HepG2 (cell line): ENCODE data around the gene TRPT1. TPM values are rescaled to one million over a fixed set of nuclear protein-coding genes. Genes with fewer than 3 reads are reported as not detected.

Source experiments
- AHDC1 ChIP-seq: sonication (generic); formaldehyde crosslinking; IDR thresholded peaks from 2 replicates; pipeline ENCODE4 v1.5.1; 2020; ENCODE audit warnings: mild to moderate bottlenecking, missing genetic modification reagents, borderline replicate concordance
- HIVEP1 ChIP-seq: sonication (generic); formaldehyde crosslinking; IDR thresholded peaks from 2 replicates; pipeline ENCODE4 v1.4.0; 2020; ENCODE audit warnings: mild to moderate bottlenecking, missing genetic modification reagents
- THAP9 ChIP-seq: sonication (generic); formaldehyde crosslinking; IDR thresholded peaks from 2 replicates; pipeline ENCODE4; 2020; ENCODE audit warnings: missing genetic modification reagents, mild to moderate bottlenecking, borderline replicate concordance
- TSC22D2 ChIP-seq: sonication (generic); formaldehyde crosslinking; IDR thresholded peaks from 2 replicates; pipeline ENCODE4 v1.5.1; 2020; ENCODE audit warnings: missing genetic modification reagents, mild to moderate bottlenecking, borderline replicate concordance
- ZIK1 ChIP-seq: sonication (generic); formaldehyde crosslinking; IDR thresholded peaks from 2 replicates; pipeline ENCODE4 v1.5.0; 2020; ENCODE audit warnings: mild to moderate bottlenecking, low read depth, missing genetic modification reagents, borderline replicate concordance
- ZNF264 ChIP-seq: sonication (generic); formaldehyde crosslinking; IDR thresholded peaks from 2 replicates; pipeline ENCODE4 v1.4.0; 2020; ENCODE audit warnings: missing genetic modification reagents
- ZNF468 ChIP-seq: sonication (generic); formaldehyde crosslinking; IDR thresholded peaks from 2 replicates; pipeline ENCODE4 v1.8.0; 2022; ENCODE audit warnings: mild to moderate bottlenecking, moderate library complexity, missing genetic modification reagents
- ZNF660 ChIP-seq: sonication (generic); formaldehyde crosslinking; IDR thresholded peaks from 2 replicates; pipeline ENCODE4 v1.5.1; 2020; ENCODE audit warnings: mild to moderate bottlenecking, low read depth, missing genetic modification reagents, borderline replicate concordance
- polyA plus RNA-seq, 8 experiments: library from polyadenylated mRNA; depleted of rRNA in 3 of 8; stranded (reverse) in 7 of 8; unstranded in 1 of 8; fragments of >200 nt; fragmentation: Illumina TruSeq in 4 of 8; extraction: Trizol in 4 of 8; gene quantifications; 2 replicates each; pipeline versions ENCODE4 v1.2.1 to v1.2.3, GENCODE V29; 2011 to 2016; ENCODE audit warnings: low read depth in 4 of 8, missing spikeins in 1 of 8, mixed read lengths in 1 of 8; ENCODE audit not compliant: insufficient read depth in 1 of 8
- total RNA-seq, 5 experiments: library from RNA; depleted of rRNA; stranded (reverse); fragments of >200 nt; fragmentation: Illumina TruSeq; extraction: Trizol; gene quantifications; 2 replicates each; pipeline ENCODE4 v1.2.3, GENCODE V29; 2016; ENCODE audit warnings: low read depth in 1 of 5
- TF ChIP-seq, protein P1 (sequence below): sonication (generic); formaldehyde crosslinking; IDR thresholded peaks from 2 replicates; pipeline ENCODE4 v1.4.0; 2020; ENCODE audit warnings: missing genetic modification reagents
- TF ChIP-seq, protein P2 (sequence below): sonication (generic); formaldehyde crosslinking; conservative IDR thresholded peaks from 2 replicates; pipeline ENCODE4 v1.8.1; 2023; ENCODE audit warnings: missing genetic modification reagents
- TF ChIP-seq, protein P3 (sequence below): sonication (generic); formaldehyde crosslinking; IDR thresholded peaks from 2 replicates; pipeline ENCODE4 v1.4.0; 2020; ENCODE audit warnings: missing genetic modification reagents

The TRPT1 gene
- total and polyA plus RNA-seq, 2 of the 13 experiments (the other 11 are each of a cell fraction or from before 2014, with no cell fraction given), result 24.8 to 40.7 TPM

DNA sequence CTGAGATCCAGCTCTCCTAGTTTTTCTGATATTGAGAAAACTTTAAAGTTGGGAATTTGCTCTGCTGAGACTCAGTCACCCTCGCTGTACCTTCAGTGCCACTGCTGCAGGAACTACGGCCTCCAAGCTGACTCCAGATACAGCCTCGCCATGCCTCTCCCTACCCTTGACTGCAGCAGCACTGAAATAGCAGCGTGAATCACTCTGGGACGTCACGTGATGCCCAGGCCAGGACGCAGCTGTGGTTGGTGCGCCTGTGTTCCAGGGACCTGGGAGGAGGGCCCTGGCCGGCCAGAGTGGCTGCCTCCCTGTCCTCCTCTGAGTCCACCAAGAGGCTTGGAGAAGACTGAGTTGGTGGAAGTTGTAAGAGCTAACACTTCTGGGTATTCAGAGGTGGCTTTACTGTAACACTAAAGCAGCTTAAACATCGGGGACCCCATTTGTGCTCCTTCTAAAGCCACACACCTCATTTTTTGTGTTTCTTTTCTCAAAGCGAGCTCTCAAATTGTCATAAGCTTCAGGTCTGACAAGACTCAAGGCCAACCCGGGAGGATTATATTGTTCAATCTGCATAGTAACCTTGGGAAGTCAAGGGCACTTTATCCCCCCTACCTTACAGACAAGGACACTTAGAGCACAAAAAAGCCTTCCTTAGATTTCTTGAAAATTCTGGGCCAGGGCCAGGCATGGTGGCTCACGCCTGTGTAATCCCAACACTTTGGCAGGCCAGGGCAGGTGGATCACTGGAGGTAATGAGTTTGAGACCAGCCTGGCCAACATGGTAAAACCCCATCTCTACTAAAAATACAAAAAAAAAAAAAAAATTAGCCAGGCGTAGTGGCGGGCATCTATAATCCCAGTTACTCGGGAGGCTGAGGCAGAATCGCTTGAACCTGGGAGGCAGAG lies 44.2 kb downstream of the TRPT1 start (continued):
- TF ChIP-seq ZNF264 (CRISPR knock-in tag) (no peak), ZNF660 (no peak), TSC22D2 (CRISPR knock-in tag) (no peak), ZNF468 (CRISPR knock-in tag) (no peak), THAP9 (CRISPR knock-in tag) (no peak), AHDC1 (CRISPR knock-in tag) (no peak), HIVEP1 (CRISPR knock-in tag) (no peak), ZIK1 (CRISPR knock-in tag) (no peak)
- TF ChIP-seq, protein P1, sequence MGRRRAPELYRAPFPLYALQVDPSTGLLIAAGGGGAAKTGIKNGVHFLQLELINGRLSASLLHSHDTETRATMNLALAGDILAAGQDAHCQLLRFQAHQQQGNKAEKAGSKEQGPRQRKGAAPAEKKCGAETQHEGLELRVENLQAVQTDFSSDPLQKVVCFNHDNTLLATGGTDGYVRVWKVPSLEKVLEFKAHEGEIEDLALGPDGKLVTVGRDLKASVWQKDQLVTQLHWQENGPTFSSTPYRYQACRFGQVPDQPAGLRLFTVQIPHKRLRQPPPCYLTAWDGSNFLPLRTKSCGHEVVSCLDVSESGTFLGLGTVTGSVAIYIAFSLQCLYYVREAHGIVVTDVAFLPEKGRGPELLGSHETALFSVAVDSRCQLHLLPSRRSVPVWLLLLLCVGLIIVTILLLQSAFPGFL (CRISPR knock-in tag), result no peak
- TF ChIP-seq, protein P2, sequence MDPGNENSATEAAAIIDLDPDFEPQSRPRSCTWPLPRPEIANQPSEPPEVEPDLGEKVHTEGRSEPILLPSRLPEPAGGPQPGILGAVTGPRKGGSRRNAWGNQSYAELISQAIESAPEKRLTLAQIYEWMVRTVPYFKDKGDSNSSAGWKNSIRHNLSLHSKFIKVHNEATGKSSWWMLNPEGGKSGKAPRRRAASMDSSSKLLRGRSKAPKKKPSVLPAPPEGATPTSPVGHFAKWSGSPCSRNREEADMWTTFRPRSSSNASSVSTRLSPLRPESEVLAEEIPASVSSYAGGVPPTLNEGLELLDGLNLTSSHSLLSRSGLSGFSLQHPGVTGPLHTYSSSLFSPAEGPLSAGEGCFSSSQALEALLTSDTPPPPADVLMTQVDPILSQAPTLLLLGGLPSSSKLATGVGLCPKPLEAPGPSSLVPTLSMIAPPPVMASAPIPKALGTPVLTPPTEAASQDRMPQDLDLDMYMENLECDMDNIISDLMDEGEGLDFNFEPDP, result no peak
- TF ChIP-seq, protein P3, sequence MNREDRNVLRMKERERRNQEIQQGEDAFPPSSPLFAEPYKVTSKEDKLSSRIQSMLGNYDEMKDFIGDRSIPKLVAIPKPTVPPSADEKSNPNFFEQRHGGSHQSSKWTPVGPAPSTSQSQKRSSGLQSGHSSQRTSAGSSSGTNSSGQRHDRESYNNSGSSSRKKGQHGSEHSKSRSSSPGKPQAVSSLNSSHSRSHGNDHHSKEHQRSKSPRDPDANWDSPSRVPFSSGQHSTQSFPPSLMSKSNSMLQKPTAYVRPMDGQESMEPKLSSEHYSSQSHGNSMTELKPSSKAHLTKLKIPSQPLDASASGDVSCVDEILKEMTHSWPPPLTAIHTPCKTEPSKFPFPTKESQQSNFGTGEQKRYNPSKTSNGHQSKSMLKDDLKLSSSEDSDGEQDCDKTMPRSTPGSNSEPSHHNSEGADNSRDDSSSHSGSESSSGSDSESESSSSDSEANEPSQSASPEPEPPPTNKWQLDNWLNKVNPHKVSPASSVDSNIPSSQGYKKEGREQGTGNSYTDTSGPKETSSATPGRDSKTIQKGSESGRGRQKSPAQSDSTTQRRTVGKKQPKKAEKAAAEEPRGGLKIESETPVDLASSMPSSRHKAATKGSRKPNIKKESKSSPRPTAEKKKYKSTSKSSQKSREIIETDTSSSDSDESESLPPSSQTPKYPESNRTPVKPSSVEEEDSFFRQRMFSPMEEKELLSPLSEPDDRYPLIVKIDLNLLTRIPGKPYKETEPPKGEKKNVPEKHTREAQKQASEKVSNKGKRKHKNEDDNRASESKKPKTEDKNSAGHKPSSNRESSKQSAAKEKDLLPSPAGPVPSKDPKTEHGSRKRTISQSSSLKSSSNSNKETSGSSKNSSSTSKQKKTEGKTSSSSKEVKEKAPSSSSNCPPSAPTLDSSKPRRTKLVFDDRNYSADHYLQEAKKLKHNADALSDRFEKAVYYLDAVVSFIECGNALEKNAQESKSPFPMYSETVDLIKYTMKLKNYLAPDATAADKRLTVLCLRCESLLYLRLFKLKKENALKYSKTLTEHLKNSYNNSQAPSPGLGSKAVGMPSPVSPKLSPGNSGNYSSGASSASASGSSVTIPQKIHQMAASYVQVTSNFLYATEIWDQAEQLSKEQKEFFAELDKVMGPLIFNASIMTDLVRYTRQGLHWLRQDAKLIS, result no peak
